B cell (primary cell): ENCODE data around the gene WNT11. TPM values are rescaled to one million over a fixed set of nuclear protein-coding genes. Genes with fewer than 3 reads are reported as not detected.

Source experiments
- ATAC-seq: fragments of 200-7000 bp; cut with Tn5 transposase; one replicate; pipeline ENCODE4 v1.10.0; 2021; ENCODE audit warnings: low read depth, mild to moderate bottlenecking, moderate number of reproducible peaks, moderate library complexity
- CTCF ChIA-PET: fragments of 350-600 bp; sonication (Branson Sonifier 250); formaldehyde crosslinking; loops from one replicate; lab custom pipeline; 2021; ENCODE audit warnings: antibody characterized with exemption, inconsistent platforms; lab: Charles Lee
- POLR2A ChIA-PET: fragments of 350-600 bp; sonication (Branson Sonifier 250); formaldehyde crosslinking; loops from one replicate; lab custom pipeline; 2021; ENCODE audit warnings: antibody characterized with exemption; lab: Charles Lee
- DNase-seq: peaks from one replicate; pipeline ENCODE4 v3.0.0; 2013
- H2AFZ ChIP-seq: 2 replicates; pipeline ENCODE4 v1.6.1; 2012; ENCODE audit warnings: mild to moderate bottlenecking, low read depth, low read length; ENCODE audit not compliant: insufficient read depth, poor library complexity, severe bottlenecking
- H3K27ac ChIP-seq, 2 donors: 1 replicate in 1 of 2; 2 replicates in 1 of 2; pipeline ENCODE4 v1.5.1; 2012 to 2013; ENCODE audit warnings: low read length in 2 of 2, mild to moderate bottlenecking in 2 of 2, moderate library complexity in 1 of 2
- H3K27me3 ChIP-seq, 4 experiments: fragments of 200-600 bp in 1 of 4; sonication (generic) in 1 of 4; replicated peaks in 1 of 4; 1 replicate in 2 of 4; 2 replicates in 2 of 4; pipeline versions ENCODE4 v1.6.1 to v1.7.0; 2013 to 2016; ENCODE audit warnings: low read length in 3 of 4, mild to moderate bottlenecking in 2 of 4, mixed read lengths in 1 of 4, moderate library complexity in 1 of 4; ENCODE audit not compliant: insufficient read depth in 4 of 4, control insufficient read depth in 3 of 4; ENCODE audit errors: control extremely low read depth in 1 of 4
- H3K36me3 ChIP-seq, 2 experiments: replicated peaks in 1 of 2; 1 replicate in 1 of 2; 2 replicates in 1 of 2; pipeline versions ENCODE4 v1.6.1 to v1.7.1; 2013; ENCODE audit warnings: low read length in 1 of 2; ENCODE audit not compliant: insufficient read depth in 2 of 2, control insufficient read depth in 1 of 2; ENCODE audit errors: control extremely low read depth in 1 of 2, extremely low read depth in 1 of 2
- H3K4me1 ChIP-seq, 2 donors: fragments of 200-600 bp in 1 of 2; sonication (generic) in 1 of 2; 1 replicate in 1 of 2; 2 replicates in 1 of 2; pipeline versions ENCODE4 v1.5.1 to v1.6.1; 2013 to 2017; ENCODE audit warnings: low read length in 2 of 2; ENCODE audit not compliant: control insufficient read depth in 2 of 2, insufficient read depth in 2 of 2
- H3K4me2 ChIP-seq: replicated peaks from 2 replicates; pipeline ENCODE3; 2012; ENCODE audit warnings: mild to moderate bottlenecking, low read depth, low read length; ENCODE audit not compliant: poor library complexity, severe bottlenecking
- H3K4me3 ChIP-seq, 5 experiments: fragments of 200-600 bp in 1 of 5; sonication (generic) in 1 of 5; 1 replicate in 3 of 5; 2 replicates in 2 of 5; pipeline versions ENCODE4 v1.5.1 to v1.7.0; 2011 to 2016; ENCODE audit warnings: low read length in 4 of 5, mild to moderate bottlenecking in 4 of 5, low read depth in 2 of 5, control low read depth in 1 of 5, moderate library complexity in 1 of 5; ENCODE audit not compliant: insufficient read depth in 1 of 5; ENCODE audit errors: control extremely low read depth in 1 of 5, extremely low read depth in 1 of 5
- H3K79me2 ChIP-seq: fragments of 200-600 bp; sonication (generic); one replicate; pipeline ENCODE4 v1.6.0; 2016; ENCODE audit warnings: low read length; ENCODE audit not compliant: control insufficient read depth, insufficient read depth
- H3K9ac ChIP-seq: fragments of 200-600 bp; sonication (generic); 2 replicates; pipeline ENCODE4 v1.6.1; 2017; ENCODE audit warnings: mild to moderate bottlenecking, low read length, moderate library complexity
- H3K9me3 ChIP-seq, 3 donors: one replicate each; pipeline versions ENCODE4 v1.6.1 to v1.7.1; 2013; ENCODE audit warnings: low read length in 2 of 3; ENCODE audit not compliant: control insufficient read depth in 2 of 3, insufficient read depth in 1 of 3; ENCODE audit errors: control extremely low read depth in 1 of 3
- H4K20me1 ChIP-seq: 2 replicates; pipeline ENCODE4 v1.6.0; 2012; ENCODE audit warnings: mild to moderate bottlenecking, low read length; ENCODE audit not compliant: insufficient read depth, control insufficient read depth, poor library complexity, severe bottlenecking
- H3K27ac Mint-ChIP-seq: one replicate; pipeline ENCODE4 v1.8.0; 2021; ENCODE audit warnings: mixed read lengths
- H3K27me3 Mint-ChIP-seq: one replicate; pipeline ENCODE4 v1.8.0; 2021; ENCODE audit warnings: mixed read lengths
- H3K4me1 Mint-ChIP-seq: one replicate; pipeline ENCODE4 v1.8.0; 2021; ENCODE audit warnings: mixed read lengths
- H3K4me3 Mint-ChIP-seq: one replicate; pipeline ENCODE4 v1.8.0; 2021; ENCODE audit warnings: mixed read lengths
- H3K9me3 Mint-ChIP-seq: one replicate; pipeline ENCODE4 v1.8.0; 2022; ENCODE audit warnings: mixed read lengths; ENCODE audit not compliant: insufficient read depth
- EZH2 ChIP-seq: IDR thresholded peaks from 2 replicates; pipeline ENCODE4 v1.6.1; 2012; ENCODE audit warnings: borderline replicate concordance, low read depth, mild to moderate bottlenecking, moderate library complexity, low read length; ENCODE audit not compliant: insufficient read depth, poor library complexity, severe bottlenecking
- WGBS: methylation state at CpG from one replicate; pipeline ENCODE4 v1.1.5; 2013; ENCODE audit warnings: missing lambda C conversion rate; ENCODE audit not compliant: insufficient coverage; 5-methylcytosine and 5-hydroxymethylcytosine counted together
- intact Hi-C: fragments of 100-400 bp; cut with micrococcal nuclease; formaldehyde crosslinking; loops from one replicate; pipeline ENCODE4 v1.10.0; 2022
- polyA plus RNA-seq: library from polyadenylated mRNA; depleted of rRNA; stranded (reverse); fragments of >200 nt; gene quantifications from 2 replicates; pipeline ENCODE4 v1.2.3, GENCODE V29; 2012
- total RNA-seq, 2 donors: library from RNA; stranded (reverse); fragments of 120-200 nt in 1 of 2; gene quantifications; 1 replicate in 1 of 2; 2 replicates in 1 of 2; pipeline versions ENCODE4 v1.2.3 to v1.2.4, GENCODE V29; 2013 to 2022
- TF ChIP-seq, protein P1 (sequence below): fragments of 200-600 bp; IDR thresholded peaks from one replicate; pipeline ENCODE4 v1.8.0; 2022; ENCODE audit warnings: antibody characterized with exemption, mild to moderate bottlenecking

WNT11 gene
- total and polyA plus RNA-seq, 2 donors (not counting 1 experiment from before 2014, with no cell fraction given), result 0.39 TPM; not detected in 1

DNA sequence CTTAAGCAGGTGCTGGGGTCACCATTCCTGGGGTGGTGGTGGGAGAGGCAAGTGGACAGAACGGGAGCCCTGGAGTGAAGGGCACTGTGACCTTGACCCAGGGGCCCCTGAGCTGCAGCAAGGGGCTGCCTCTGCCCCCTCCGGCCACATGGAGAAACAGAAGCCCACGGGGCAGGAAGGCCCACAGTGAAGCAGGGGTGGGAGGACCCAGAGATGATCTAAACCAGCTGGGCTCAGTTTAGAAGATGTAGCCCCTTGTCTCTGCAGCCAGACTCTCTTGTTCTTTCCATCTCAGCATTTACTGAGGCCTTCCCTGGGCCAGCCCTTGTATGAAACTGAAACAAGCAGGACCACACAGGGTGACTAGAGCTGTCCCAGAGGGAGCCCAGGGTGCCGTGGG is 30.5 kb downstream of the WNT11 start:
- H3K4me1 ChIP-seq, result no peaks in the 10 kb centered on the region
- no peak overlapping the region for H3K4me3 ChIP-seq
- DNase-seq (no peak), ATAC-seq (no peak)
- 74% methylated on average over 4 of the region's 4 CpGs for WGBS
- H4K20me1 ChIP-seq, result no peaks in the 10 kb centered on the region
- Mint-ChIP-seq H3K4me3 (no peak overlapping the region), H3K9me3 (no peaks in the 10 kb centered on the region), H3K27ac (no peak overlapping the region), H3K27me3 (no peaks in the 10 kb centered on the region), H3K4me1 (no peaks in the 10 kb centered on the region)
- ChIA-PET CTCF (no interaction called here), POLR2A (interaction anchor here (0.6 kb wide), 1 partner anchor 289 kb away, joined by 4 read pairs; no protein-coding TSS in a partner anchor)
- no peak for TF ChIP-seq EZH2
- TF ChIP-seq, protein P1, sequence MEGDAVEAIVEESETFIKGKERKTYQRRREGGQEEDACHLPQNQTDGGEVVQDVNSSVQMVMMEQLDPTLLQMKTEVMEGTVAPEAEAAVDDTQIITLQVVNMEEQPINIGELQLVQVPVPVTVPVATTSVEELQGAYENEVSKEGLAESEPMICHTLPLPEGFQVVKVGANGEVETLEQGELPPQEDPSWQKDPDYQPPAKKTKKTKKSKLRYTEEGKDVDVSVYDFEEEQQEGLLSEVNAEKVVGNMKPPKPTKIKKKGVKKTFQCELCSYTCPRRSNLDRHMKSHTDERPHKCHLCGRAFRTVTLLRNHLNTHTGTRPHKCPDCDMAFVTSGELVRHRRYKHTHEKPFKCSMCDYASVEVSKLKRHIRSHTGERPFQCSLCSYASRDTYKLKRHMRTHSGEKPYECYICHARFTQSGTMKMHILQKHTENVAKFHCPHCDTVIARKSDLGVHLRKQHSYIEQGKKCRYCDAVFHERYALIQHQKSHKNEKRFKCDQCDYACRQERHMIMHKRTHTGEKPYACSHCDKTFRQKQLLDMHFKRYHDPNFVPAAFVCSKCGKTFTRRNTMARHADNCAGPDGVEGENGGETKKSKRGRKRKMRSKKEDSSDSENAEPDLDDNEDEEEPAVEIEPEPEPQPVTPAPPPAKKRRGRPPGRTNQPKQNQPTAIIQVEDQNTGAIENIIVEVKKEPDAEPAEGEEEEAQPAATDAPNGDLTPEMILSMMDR, result no peak
- H3K79me2 ChIP-seq, result no peaks in the 10 kb centered on the region
- no peak overlapping the region for H3K4me2 ChIP-seq
- H2AFZ ChIP-seq, result no peak overlapping the region
- no peaks in the 10 kb centered on the region for H3K9me3 ChIP-seq
- no peaks in the 10 kb centered on the region for H3K27me3 ChIP-seq
- no peaks in the 10 kb centered on the region for H3K36me3 ChIP-seq
- no peak overlapping the region for H3K27ac ChIP-seq
- H3K9ac ChIP-seq, result no peak overlapping the region
- intact Hi-C loops, result no loop called here

DNA sequence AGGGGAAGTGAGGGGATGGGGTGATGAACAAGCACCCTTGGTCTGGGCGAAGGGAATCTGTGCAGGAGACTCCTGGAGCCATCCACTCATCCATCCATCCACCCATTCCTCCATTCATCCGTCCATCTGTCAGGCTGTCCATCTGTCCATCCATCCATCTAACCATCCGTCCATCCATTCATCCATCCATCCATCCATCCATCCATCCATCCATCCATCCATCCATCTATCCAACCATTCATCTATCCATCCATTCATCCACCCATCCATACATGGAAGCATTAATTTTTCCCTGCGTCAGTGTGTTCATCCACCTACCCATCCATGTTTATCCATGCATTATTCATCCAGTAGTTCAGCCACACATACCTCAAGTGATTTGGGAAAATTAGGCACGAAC is 32.0 kb downstream of the WNT11 start:
- Histone ChIP-seq H3K79me2 (no peaks in the 10 kb centered on the region), H3K4me2 (no peak overlapping the region), H3K36me3 (no peaks in the 10 kb centered on the region), H3K27me3 (no peaks in the 10 kb centered on the region), H4K20me1 (no peaks in the 10 kb centered on the region), H3K27ac (no peak overlapping the region), H3K9ac (no peak overlapping the region), H3K9me3 (no peaks in the 10 kb centered on the region), H2AFZ (no peak overlapping the region), H3K4me3 (no peak overlapping the region), H3K4me1 (no peaks in the 10 kb centered on the region)
- ATAC-seq (no peak), DNase-seq (no peak)
- 98% methylated on average over 4 of the region's 5 CpGs for WGBS
- no peaks in the 10 kb centered on the region for H3K9me3 Mint-ChIP-seq
- no peak for TF ChIP-seq EZH2
- TF ChIP-seq, protein P1, result no peak
- H3K4me1 Mint-ChIP-seq, result no peaks in the 10 kb centered on the region
- ChIA-PET POLR2A (no interaction called here), CTCF (interaction anchor here (0.6 kb wide), 1 partner anchor 47 kb away, joined by 3 read pairs; no protein-coding TSS in a partner anchor)
- no peak overlapping the region for H3K27ac Mint-ChIP-seq
- no peak overlapping the region for H3K4me3 Mint-ChIP-seq
- no peaks in the 10 kb centered on the region for H3K27me3 Mint-ChIP-seq
- intact Hi-C loops, result no loop called here
